Endothelial cell of umbilical vein (primary cell): Measurements from ENCODE around the gene TLCD5. TPM values are rescaled to one million over a fixed set of nuclear protein-coding genes. Genes with fewer than 3 reads are reported as not detected.

ENCODE experiments used
- BruUV-seq: library from RNA; stranded (reverse); fragments of 400-500 nt; replicated peaks from 2 replicates; lab custom pipeline; 2021; lab: Mats Ljungman, UMichigan
- CTCF ChIA-PET: fragments of 300-600, 350-600 bp; sonication (Branson Sonifier 250); formaldehyde crosslinking; loops from one replicate; lab custom pipeline; 2021; ENCODE audit warnings: antibody characterized with exemption, inconsistent platforms; lab: Charles Lee
- POLR2A ChIA-PET: fragments of 300-600, 350-600 bp; sonication (Branson Sonifier 250); formaldehyde crosslinking; loops from one replicate; lab custom pipeline; 2021; ENCODE audit warnings: antibody characterized with exemption, inconsistent platforms; lab: Charles Lee
- DNase-seq: peaks from one replicate; pipeline ENCODE4 v3.0.0-alpha.2; 2011; ENCODE audit warnings: low read depth, low spot score
- FAIRE-seq: peaks from 2 replicates; lab custom pipeline; 2011; peaks lifted over from hg19 to GRCh38; lab: Jason Lieb, UNC
- H2AFZ ChIP-seq: 2 replicates; pipeline ENCODE4 v1.6.0; 2012; ENCODE audit warnings: low read depth, low read length, control low read depth, inconsistent platforms
- H3K27ac ChIP-seq: 2 replicates; pipeline ENCODE4 v1.5.1; 2011; ENCODE audit warnings: low read depth, mild to moderate bottlenecking, control low read depth, low read length, moderate library complexity; ENCODE audit not compliant: insufficient read depth
- H3K27me3 ChIP-seq, 2 experiments: 2 replicates each; pipeline versions ENCODE4 v1.6.0 to v1.6.1; 2011; ENCODE audit warnings: low read length in 2 of 2, mixed read lengths in 1 of 2; ENCODE audit not compliant: control insufficient read depth in 2 of 2, insufficient read depth in 2 of 2
- H3K36me3 ChIP-seq, 2 experiments: 2 replicates in 1 of 2; 3 replicates in 1 of 2; pipeline ENCODE4 v1.5.1; 2011; ENCODE audit warnings: low read length in 2 of 2, mild to moderate bottlenecking in 1 of 2, moderate library complexity in 1 of 2; ENCODE audit not compliant: control insufficient read depth in 2 of 2, insufficient read depth in 2 of 2; ENCODE audit errors: extremely low read depth in 1 of 2
- H3K4me1 ChIP-seq: 3 replicates; pipeline ENCODE4 v1.5.1; 2011; ENCODE audit warnings: mild to moderate bottlenecking, low read length; ENCODE audit not compliant: control insufficient read depth, insufficient read depth; ENCODE audit errors: extremely low read depth
- H3K4me2 ChIP-seq: 2 replicates; pipeline ENCODE4 v1.6.1; 2011; ENCODE audit warnings: low read length, control low read depth, mixed read lengths; ENCODE audit not compliant: insufficient read depth
- H3K4me3 ChIP-seq, 3 experiments: fragments of 200-600 bp in 1 of 3; sonication (generic), shearing (Covaris generic) in 1 of 3; replicated peaks in 1 of 3; 2 replicates each; pipeline ENCODE4 v1.5.1; 2011 to 2016; ENCODE audit warnings: control low read depth in 3 of 3, low read length in 3 of 3, mild to moderate bottlenecking in 2 of 3, inconsistent platforms in 1 of 3, low read depth in 1 of 3, moderate library complexity in 1 of 3; ENCODE audit not compliant: insufficient read depth in 1 of 3
- H3K79me2 ChIP-seq: 2 replicates; pipeline ENCODE4 v1.6.0; 2012; ENCODE audit warnings: low read length, inconsistent platforms; ENCODE audit not compliant: control insufficient read depth, insufficient read depth
- H3K9ac ChIP-seq: replicated peaks from 2 replicates; pipeline ENCODE3; 2011; ENCODE audit warnings: low read length, control low read depth; ENCODE audit not compliant: insufficient read depth; ENCODE audit errors: extremely low read depth
- H3K9me1 ChIP-seq: replicated peaks from 3 replicates; pipeline ENCODE4 v1.6.0; 2011; ENCODE audit warnings: mild to moderate bottlenecking, low read length; ENCODE audit not compliant: control insufficient read depth, insufficient read depth; ENCODE audit errors: extremely low read depth
- H3K9me3 ChIP-seq: replicated peaks from 2 replicates; pipeline ENCODE4 v1.5.1; 2012; ENCODE audit warnings: low read length, inconsistent platforms; ENCODE audit not compliant: control insufficient read depth, insufficient read depth
- H4K20me1 ChIP-seq: replicated peaks from 2 replicates; pipeline ENCODE3; 2011; ENCODE audit warnings: mild to moderate bottlenecking, low read length; ENCODE audit not compliant: control insufficient read depth, insufficient read depth; ENCODE audit errors: extremely low read depth
- CTCF ChIP-seq, 2 donors: IDR thresholded peaks; 1 replicate in 1 of 2; 2 replicates in 1 of 2; pipeline ENCODE4 v1.5.1; 2011; ENCODE audit warnings: low read length in 2 of 2, mild to moderate bottlenecking in 2 of 2, moderate library complexity in 2 of 2, control low read depth in 1 of 2, inconsistent platforms in 1 of 2, low read depth in 1 of 2; ENCODE audit not compliant: insufficient read depth in 1 of 2; ENCODE audit errors: extremely low read depth in 1 of 2
- EZH2 ChIP-seq: IDR thresholded peaks from 2 replicates; pipeline ENCODE4 v1.6.1; 2012; ENCODE audit warnings: borderline replicate concordance, low read depth, mild to moderate bottlenecking, moderate library complexity, low read length, inconsistent platforms; ENCODE audit not compliant: severe bottlenecking
- FOS ChIP-seq: IDR thresholded peaks from 2 replicates; pipeline ENCODE4 v1.6.1; 2011; ENCODE audit warnings: mild to moderate bottlenecking, low read length, moderate library complexity, borderline replicate concordance; ENCODE audit not compliant: insufficient read depth
- GATA2 ChIP-seq: IDR thresholded peaks from 2 replicates; pipeline ENCODE4 v1.7.0; 2011; ENCODE audit warnings: low read depth, mild to moderate bottlenecking, moderate library complexity, mixed read lengths, low read length; ENCODE audit not compliant: insufficient read length, insufficient read depth
- JUN ChIP-seq: IDR thresholded peaks from 2 replicates; pipeline ENCODE4 v1.6.1; 2011; ENCODE audit warnings: borderline replicate concordance, low read depth; ENCODE audit not compliant: insufficient read length, insufficient read depth
- MAX ChIP-seq: IDR thresholded peaks from 2 replicates; pipeline ENCODE4 v1.6.1; 2011; ENCODE audit not compliant: insufficient read depth, insufficient read length
- MYC ChIP-seq: IDR thresholded peaks from one replicate; pipeline ENCODE4 v1.6.1; 2011; ENCODE audit warnings: mild to moderate bottlenecking, low read depth, low read length
- POLR2A ChIP-seq: IDR thresholded peaks from 2 replicates; pipeline ENCODE4 v1.6.1; 2012; ENCODE audit warnings: low read depth, mild to moderate bottlenecking, control low read depth, low read length
- POLR2AphosphoS5 ChIP-seq: IDR thresholded peaks from 2 replicates; pipeline ENCODE4 v1.6.1; 2012; ENCODE audit warnings: low read depth, mild to moderate bottlenecking, control low read depth, low read length, moderate library complexity; ENCODE audit not compliant: insufficient read depth
- dilution Hi-C: fragments of 300-500 bp; cut with MboI; formaldehyde crosslinking; loops from one replicate; pipeline ENCODE4 v1.15.0; 2019; ENCODE audit warnings: low sequenced_read_pairs; ENCODE audit not compliant: extremely low pct_ligation_motif_present
- intact Hi-C: fragments of 100-400 bp; cut with micrococcal nuclease; formaldehyde crosslinking; loops from one replicate; pipeline ENCODE4 v1.10.0; 2022
- polyA plus RNA-seq, 4 experiments: library from polyadenylated mRNA; depleted of rRNA in 3 of 4; stranded (reverse) in 3 of 4; unstranded in 1 of 4; fragments of >200 nt; gene quantifications; 2 replicates each; pipeline versions ENCODE4 v1.2.1 to v1.2.3, GENCODE V29; 2011 to 2012; ENCODE audit warnings: missing spikeins in 1 of 4
- total RNA-seq: library from RNA; stranded (reverse); gene quantifications from 2 replicates; pipeline ENCODE4 v1.2.3, GENCODE V29; 2021

The TLCD5 gene
- total and polyA plus RNA-seq, 2 donors (not counting 3 experiments of a cell fraction or from before 2014, with no cell fraction given), result 6.3 to 9.7 TPM

GRCh38 chr11:120283124-120283523 is 42.0 kb upstream of the TLCD5 start:
- dilution Hi-C loops, result no loop called here
- BruUV-seq, result no TSS peak
- CTCF ChIA-PET, result interaction anchor here (1.2 kb wide), 1 partner anchor 20 kb away, joined by 3 read pairs; no protein-coding TSS in a partner anchor
- POLR2A ChIA-PET, result no interaction called here
- H3K27me3 ChIP-seq, result peaks cover 0 to 4% of the 10 kb centered on the region in 2 experiments
- H3K9ac ChIP-seq, result no peak overlapping the region
- intact Hi-C loops, result no loop called here
- H3K9me3 ChIP-seq, result no peaks in the 10 kb centered on the region
- no peaks in the 10 kb centered on the region for H3K36me3 ChIP-seq
- H3K27ac ChIP-seq, result no peak overlapping the region
- FAIRE-seq, result no peak
- no peaks in the 10 kb centered on the region for H4K20me1 ChIP-seq
- no peak overlapping the region for H3K4me2 ChIP-seq
- H2AFZ ChIP-seq, result no peak overlapping the region
- no peaks in the 10 kb centered on the region for H3K79me2 ChIP-seq
- H3K4me3 ChIP-seq, result no peak overlapping the region
- TF ChIP-seq POLR2AphosphoS5 (no peak), POLR2A (no peak), FOS (no peak), GATA2 (no peak), JUN (no peak), MYC (no peak), CTCF (IDR thresholded peaks at IDR 0.05; ENCODE audit: extremely low read depth in 1 of 2, insufficient read depth in 1 of 2, low read depth in 1 of 2, low read length in 2 of 2) (no peak), MAX (no peak), EZH2 (no peak)
- no peak for DNase-seq
- no peaks in the 10 kb centered on the region for H3K4me1 ChIP-seq
- no peaks in the 10 kb centered on the region for H3K9me1 ChIP-seq
